ENCODE results near the gene TRIM46.

- TF ChIP-seq CTCF (IDR thresholded peaks at IDR 0.05) (peak in 1 of 6 experiments; percentile 1), POLR2AphosphoS5 (IDR thresholded peaks at IDR 0.05) (no peak)
Measured at GRCh38 chr1:155187456-155187891, 13.8 kb downstream of the TRIM46 start.
